ENCODE results near the gene NFKBIL1.

DNA sequence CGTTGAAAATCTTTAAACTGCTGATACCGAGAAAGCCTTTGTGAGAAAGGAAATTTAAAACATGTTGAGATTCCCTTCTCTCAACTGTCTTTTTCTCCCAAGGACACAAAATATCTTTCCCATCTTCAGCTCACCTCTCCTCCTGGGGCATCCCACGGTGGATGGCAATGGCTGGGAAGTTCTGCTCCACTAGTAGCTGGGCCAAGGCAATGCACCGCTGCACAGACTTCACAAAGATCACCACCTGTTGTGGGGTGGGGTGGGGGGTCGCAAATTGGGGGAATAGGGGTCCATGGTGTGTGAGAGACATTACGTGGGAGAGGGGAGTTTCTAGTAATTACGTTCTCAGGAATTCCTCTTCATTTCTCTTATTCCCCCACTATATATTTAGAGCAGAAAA, 16.2 kb upstream of the NFKBIL1 start:
- TF ChIP-seq, protein P1, sequence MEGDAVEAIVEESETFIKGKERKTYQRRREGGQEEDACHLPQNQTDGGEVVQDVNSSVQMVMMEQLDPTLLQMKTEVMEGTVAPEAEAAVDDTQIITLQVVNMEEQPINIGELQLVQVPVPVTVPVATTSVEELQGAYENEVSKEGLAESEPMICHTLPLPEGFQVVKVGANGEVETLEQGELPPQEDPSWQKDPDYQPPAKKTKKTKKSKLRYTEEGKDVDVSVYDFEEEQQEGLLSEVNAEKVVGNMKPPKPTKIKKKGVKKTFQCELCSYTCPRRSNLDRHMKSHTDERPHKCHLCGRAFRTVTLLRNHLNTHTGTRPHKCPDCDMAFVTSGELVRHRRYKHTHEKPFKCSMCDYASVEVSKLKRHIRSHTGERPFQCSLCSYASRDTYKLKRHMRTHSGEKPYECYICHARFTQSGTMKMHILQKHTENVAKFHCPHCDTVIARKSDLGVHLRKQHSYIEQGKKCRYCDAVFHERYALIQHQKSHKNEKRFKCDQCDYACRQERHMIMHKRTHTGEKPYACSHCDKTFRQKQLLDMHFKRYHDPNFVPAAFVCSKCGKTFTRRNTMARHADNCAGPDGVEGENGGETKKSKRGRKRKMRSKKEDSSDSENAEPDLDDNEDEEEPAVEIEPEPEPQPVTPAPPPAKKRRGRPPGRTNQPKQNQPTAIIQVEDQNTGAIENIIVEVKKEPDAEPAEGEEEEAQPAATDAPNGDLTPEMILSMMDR (IDR thresholded peaks at IDR 0.05; ENCODE audit: insufficient read depth, low read length) = no peak
- TF ChIP-seq POLR2AphosphoS5 (IDR thresholded peaks at IDR 0.05; ENCODE audit: low read depth) (peak; percentile 18; the same call in 1 of the 2 replicates), GABPA (IDR thresholded peaks at IDR 0.05; ENCODE audit: low read depth) (no peak)
